Activated CD4-positive, CD25-positive, alpha-beta regulatory T cell (primary cell): ENCODE results near the gene LMAN1L.
"Not testable (repeated sequence)": the region's sequence is repeated elsewhere in the genome, so short reads cannot be mapped to it uniquely, and the experiment has no call there.

Source experiments
- DNase-seq, 4 experiments: peaks; one replicate each; lab custom pipeline; 2025; lab: John Stamatoyannopoulos, UW

Gene LMAN1L

DNA sequence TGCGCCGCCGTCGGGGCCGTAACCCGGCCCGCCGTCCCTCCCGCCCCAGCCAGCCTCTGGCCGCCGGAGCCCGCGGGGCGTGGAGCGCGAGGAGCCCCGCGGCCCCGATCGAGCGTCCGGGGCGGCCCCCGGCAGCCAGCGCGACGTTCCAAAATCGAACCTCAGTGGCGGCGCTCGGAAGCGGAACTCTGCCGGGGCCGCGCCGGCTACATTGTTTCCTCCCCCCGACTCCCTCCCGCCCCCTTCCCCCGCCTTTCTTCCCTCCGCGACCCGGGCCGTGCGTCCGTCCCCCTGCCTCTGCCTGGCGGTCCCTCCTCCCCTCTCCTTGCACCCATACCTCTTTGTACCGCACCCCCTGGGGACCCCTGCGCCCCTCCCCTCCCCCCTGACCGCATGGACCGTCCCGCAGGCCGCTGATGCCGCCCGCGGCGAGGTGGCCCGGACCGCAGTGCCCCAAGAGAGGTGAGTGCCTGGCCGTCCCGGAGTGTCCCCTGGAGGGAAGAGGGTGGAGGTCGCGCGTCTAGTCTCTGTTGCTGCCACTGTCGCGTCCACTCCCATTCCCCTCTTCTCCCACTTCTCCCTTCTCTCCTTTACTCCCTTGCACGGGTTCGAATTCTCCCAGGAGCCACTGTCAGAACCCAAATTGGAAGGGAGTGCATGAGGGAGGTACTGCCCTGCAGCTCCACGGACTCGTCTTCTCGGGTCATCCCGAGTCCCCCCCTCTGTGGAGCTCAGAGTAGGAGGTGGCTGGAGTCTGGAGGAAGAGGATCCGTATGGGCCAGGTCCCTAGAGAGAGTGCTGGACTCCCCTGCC lies 30.2 kb upstream of the LMAN1L start:
- peak; percentile 31 to 64 (median 46) for DNase-seq

DNA sequence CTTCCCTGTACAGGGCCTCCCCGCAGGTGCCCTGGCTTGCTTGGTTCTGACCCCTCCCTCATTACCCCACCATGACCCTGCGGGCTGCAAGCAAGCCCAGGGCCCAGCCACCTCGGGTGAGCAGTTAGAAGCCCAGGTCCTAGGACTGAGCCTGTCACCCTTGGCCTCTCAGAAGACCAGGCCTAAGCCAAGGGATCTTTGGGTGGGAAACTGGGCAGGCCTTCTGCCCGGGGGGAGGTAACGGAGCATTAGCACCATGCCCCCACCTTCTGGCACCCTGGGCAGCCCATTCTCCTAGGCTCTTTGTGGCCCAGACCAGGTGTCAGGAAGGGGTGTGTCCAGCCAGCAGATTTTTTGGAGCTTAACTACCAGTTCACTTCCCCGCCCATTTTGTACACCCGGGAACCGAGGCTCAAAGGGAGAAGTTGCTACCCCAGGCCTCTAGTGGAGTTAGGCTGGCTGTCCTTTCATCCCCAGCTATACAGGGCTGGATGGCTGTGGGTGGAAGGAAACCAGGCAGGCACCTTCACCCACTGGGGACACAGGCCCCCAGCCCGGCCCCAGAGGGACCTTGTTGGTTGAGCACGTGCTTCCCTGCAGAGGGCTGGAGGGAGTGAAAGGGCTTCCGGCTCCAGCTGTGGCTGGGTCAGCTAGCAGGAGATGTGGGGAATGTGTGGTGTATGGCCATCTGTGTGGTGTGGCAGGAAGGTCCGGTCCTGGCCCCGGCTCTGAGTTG lies 29.4 kb upstream of the LMAN1L start:
- no peak for DNase-seq

DNA sequence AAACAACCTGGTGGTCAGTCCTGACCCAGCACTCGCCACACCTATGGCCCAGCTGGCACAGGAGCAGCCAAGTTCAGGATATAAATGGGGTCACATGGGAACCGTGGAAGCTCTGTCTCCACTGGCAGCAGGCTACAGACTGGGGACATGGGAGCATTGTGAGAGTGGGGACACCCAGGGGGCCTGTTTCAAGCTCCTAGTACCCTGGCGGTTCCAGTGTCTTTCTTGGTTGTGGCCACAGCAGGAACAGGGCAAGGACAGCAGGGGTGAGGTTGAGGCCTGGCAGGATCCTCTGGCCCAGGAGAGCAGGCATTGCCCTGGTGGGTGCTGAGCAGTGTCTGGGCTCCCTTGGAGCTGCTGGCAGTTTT lies 28.8 kb upstream of the LMAN1L start:
- DNase-seq: no peak

DNA sequence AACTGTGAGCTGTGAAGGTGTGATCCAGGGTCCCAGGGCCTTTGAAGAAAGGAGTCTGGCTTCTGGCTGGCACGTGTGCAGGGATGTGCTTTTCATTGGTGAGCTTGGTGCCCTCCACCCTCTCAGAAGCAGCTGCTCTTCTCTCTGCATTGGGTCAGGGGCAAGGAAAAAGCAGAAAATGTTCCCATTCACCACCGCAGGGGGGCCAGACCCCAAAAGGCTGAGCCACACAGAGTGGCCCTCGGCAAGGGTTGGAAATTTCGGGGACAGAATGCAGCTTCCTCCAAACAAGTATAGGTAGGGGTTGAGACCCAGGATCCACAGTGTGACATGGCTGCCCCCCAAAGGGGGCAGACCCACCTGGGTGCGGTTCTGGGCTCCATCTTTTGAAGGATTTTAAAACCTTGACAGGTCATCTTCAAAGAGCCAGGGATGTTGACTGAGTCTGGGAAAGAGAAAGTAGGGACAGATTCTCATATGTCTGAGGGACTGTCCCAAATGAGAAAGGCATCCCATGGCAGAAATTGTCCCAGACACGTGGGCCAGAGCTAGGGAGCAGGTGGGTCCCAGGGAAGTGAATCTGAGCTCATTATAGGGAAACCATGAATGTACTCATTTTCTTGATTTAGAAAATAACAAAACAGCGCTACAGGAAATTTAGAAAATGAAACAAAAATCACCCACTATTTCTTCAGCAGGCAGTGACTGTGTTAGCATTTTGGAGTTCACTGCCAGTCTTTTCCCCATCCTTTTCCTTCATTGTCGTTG lies 28.0 kb upstream of the LMAN1L start:
- no peak for DNase-seq

DNA sequence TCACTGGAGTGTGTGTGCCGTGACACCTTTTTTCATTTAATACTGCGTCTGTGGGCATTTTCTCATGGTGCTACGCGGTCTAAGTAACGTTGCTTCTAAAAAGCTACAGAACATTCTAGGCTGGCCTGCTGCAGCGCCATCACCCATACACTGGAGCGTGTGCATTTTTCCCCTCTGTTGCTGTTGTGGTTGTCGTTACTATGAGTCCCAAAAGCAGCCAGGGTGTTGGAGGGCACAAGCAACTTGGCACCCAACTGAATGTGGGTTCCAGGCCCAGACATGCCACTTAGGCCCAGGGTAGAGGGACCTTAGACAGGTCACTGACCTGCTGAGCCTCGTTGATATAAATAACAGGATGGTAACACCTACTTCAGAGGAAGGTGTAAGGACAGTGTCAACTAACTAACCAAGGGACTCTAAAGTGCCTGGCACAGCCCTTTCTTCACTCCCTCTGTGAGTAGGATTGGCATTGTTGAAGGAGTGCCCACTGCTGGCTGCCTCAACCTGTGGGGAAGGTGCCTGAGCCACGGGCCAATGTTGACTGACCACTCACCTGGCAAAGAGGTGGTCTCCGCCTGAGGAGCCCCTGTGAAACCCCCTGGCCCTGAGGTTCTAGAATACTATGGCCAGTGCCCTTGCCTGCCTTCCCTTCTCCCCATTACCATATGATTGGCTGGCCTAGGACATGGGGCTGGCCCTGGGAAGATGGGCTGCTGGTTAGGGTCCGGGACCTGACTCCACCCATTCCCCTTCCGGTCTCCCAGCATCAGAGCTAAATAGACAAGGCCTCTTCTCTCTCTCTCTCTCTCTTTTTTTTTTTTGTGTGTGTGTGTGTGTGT lies 27.2 kb upstream of the LMAN1L start:
- DNase-seq: no peak

DNA sequence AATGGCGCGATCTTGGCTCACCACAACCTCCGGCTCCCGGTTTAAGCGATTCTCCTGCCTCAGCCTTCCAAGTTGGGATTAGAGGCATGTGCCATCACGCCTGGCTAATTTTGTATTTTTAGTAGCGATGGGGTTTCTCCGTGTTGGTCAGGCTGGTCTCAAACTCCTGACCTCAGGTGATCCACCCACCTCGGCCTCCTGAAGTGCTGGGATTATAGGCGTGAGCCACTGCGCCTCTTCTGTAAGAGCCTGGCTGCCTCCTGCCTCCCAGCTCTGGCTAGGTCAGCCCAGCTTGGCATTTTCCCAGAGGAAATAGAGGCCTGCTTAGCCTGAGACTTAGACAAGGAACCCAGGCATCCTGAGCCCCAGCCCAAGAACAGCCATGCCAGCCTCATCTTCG lies 26.6 kb upstream of the LMAN1L start:
- not testable (repeated sequence) for DNase-seq

DNA sequence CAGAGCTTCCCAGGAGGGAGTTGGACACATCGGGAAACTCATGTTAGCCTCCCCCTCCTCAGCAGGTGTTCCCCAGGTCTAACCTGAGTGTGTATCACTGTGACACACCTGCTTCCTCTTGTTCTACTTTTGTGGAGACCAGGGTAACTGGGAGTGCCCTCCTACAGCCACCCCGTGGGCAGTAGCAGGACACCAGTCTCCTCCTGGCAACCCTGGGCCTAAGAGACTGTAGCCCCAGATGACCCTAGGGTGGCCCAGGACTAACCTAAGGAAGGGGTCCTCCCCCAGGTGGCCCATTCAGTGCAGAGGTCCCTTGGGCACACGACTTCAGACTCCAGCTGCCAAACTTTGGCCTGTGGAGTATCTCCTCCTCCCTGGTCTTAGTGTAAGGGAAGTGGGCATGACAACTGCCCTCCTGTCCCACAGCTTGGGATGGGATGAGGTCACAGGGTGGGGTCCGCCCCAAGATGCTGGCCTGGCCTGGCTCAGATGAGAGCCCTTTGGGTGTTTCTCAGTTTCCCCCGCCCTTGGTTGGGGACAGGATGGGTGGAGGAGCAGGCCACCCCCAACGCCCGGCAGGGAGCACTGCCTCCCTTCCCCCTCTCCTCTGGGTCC lies 26.0 kb upstream of the LMAN1L start:
- no peak for DNase-seq

DNA sequence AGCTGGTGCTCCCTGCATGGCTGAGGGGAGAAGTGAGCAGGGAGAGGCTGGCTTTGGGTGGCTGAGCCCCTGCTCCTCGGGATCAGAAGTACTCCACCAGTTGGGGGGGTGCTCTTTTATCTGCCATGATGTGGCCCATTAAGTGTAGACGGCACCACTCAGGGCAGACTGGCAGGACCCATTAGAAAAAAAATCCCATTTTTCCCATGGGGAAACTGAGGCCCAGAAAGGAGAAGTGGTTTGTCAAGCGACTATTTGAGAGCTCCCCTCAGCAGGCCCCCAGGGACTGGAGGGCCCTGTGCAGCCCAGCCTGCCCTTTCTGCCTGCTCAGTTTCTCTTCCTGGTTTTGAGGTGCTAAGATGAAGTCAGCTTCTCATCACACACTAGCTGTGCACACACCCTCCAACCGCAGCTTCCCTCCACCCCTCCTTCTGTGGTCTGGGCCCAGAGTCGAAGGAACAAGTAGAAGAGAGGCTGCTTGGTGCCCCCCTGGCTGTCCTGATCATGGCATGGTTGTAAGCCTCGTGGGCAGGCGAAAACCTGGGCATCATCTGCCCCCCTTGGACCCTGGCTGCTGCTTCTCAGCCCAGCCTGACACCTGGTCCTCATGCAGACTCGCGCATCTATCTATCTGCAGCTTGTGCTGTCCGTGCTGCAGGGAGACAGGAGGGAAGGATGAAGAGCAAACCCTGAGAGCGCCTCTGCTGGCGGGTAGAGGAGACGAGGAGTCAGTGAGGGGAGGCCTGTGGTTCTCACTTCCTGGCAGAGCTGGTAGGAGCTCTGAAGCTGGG lies 25.2 kb upstream of the LMAN1L start:
- DNase-seq: peak; percentile 67 to 78 (median 75)

DNA sequence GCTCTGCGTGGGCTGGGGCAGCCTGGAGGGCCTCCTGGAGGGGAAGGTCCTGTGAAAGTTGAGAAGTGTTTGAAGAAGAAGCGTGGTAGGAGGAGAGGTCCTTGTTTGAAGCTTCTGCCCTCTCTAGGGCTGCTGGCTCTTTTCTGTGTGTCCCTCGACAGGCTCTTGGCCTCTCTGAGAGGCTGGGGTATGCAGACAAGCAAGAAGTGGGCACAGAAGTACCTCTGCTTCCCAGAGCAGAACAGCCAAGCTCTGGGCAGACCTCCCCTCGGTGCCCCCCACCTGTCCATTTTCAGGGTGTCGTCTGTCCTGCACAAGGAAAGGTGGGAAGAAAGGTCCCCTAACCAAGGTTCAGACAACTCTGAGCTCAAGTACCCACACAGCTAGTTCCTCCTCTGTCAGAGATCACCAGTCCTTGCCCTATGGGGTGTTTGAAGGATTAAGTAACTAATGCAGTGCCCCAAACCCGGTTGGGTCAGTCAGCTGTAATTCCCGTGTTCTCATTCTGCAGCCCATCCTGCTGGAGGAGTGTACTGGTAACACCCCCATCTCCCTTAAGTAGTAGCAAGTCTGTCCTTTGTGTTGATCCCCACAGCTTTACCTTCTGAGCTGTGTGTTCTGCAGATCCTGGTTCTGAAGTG lies 24.5 kb upstream of the LMAN1L start:
- no peak for DNase-seq

DNA sequence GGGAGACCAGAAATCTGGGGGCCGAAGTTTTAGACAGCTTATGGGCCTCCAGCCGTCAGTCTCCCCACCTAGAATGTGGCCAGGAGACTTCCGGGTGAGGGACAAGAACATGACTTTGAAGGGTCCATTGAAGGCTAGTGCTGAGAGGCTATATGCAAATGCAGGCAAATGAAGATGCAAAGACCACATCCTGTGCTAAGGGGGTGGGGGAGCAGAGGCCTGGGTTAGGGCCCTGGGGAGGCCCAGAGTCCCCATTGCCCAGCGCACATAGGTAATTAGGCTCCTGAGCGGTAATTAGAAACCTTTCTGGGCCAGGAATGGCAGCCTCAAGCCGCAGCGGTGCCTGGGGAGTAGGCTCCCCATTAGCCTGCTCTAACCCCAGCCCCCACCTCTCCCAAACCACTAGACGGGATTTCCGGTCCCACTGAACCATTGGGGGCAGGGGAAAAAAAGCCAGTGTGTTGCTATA lies 23.9 kb upstream of the LMAN1L start:
- peak in 2 of 4 experiments; percentile 24 to 39 for DNase-seq

DNA sequence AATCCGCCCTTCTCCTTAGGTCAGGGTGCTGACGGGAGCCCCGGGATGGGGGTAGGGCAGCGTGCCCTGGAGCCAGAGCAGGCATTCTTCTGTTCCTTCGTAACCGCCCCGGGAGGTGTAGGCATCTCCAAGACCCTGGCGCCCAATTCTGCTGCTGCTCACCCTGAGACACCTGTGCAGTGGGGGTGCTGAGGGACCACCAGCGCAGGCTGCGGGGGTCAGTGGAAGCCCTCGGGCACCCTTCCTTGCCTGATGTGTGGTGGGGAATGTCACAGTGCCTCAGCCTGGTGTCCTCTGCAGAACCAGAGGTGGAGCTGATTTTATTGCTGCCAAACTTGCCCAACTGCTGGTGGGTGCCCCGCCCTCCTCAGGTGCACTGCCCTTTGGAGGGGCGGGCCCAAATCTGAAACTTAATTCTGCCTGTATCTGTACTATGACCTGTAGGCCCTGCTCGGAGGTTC lies 23.4 kb upstream of the LMAN1L start:
- peak in 1 of 4 experiments; percentile 26 for DNase-seq

DNA sequence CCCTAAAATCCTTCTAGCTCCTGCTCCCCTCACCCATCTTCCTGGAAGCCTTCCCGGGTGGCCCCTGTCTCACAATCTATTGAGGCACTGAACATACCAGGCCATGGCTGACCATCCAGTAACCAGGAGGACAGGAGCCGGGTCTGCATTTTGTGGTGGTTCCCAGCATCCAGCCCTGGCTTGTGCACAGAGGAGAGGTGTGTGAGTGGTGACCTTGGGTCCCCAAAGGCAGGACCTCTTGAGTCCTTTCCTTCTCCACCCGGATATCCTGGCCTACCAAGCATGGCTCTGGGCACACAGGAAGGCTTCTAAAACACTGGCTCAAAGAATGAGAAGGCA lies 22.9 kb upstream of the LMAN1L start:
- no peak for DNase-seq

DNA sequence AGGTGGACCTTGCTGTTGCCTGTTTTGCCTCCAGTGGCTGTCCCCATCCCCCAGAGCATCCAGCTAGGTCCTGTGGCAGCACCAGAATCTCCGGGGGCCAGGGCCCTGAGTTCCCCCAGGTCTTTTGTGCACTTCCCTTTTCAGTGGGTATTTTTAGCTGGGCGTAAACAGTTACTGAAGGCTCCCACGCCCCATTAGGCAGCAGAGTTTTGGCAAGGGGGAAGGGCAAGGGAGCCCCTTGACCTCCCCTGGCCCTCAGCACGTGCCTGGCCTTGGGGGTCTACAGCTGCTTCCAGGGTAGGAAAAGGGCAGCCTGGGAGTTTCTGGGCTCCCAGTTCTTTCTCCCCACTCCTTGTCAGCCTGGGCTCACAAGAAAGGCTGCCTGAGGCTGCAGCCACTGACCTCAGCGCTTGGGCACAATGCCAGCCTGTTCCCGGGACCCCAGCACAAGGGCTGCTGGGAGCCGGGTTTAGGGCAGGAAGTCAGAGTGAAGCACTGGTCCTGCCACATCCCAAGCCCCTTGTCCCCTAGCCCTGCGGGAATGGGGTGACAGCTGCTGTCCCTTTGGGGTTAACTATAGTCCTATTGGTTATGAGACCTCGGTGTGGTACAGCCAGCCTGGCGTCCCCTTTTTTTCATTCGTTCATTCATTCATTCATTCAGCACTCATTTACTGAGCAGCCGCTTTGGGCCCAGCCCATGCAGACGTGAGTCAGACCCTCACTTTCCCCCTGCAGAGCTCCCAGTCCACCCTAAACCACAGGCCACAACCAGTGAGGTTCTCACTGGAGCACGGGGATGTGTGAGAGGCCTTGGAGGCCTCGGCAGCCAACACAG lies 22.3 kb upstream of the LMAN1L start:
- DNase-seq: no peak

DNA sequence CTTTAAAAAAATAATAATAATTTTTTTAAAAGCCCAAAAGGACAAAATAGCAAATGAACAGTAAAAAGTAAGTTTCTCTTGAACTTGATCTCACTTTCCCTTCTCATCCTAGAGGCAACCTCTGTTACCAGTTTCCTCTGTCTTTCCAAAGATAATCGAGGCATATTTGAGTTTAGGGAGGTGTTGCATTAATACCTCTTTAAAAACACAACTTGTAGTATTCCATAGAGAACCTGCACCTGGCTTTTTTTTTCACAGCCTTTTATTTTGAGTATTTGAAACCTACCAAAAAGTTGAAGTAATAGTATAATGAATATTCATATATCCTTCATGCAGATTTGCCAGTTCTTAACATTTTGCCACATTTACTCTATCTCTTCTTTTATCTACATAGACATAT lies 21.6 kb upstream of the LMAN1L start:
- DNase-seq: no peak

DNA sequence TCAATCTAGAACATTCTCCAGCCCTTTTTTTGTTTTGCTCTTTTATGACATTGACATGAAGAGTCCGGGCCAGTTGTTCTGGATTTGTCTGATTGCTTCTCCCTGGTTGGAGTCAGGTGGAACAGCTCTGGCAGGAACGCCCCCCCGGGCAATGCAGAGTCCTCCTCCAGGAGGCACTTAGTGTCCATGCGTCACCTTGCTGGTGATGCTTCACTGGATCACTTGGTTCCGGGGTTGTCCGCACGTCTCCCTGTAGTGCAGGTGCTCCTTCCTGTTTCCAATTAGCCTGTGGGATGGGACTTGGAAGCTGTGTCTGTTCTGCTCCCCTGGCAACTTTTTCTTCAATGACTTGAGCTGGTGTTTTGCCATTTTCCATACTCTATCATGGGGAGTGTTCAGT lies 21.0 kb upstream of the LMAN1L start:
- no peak for DNase-seq

DNA sequence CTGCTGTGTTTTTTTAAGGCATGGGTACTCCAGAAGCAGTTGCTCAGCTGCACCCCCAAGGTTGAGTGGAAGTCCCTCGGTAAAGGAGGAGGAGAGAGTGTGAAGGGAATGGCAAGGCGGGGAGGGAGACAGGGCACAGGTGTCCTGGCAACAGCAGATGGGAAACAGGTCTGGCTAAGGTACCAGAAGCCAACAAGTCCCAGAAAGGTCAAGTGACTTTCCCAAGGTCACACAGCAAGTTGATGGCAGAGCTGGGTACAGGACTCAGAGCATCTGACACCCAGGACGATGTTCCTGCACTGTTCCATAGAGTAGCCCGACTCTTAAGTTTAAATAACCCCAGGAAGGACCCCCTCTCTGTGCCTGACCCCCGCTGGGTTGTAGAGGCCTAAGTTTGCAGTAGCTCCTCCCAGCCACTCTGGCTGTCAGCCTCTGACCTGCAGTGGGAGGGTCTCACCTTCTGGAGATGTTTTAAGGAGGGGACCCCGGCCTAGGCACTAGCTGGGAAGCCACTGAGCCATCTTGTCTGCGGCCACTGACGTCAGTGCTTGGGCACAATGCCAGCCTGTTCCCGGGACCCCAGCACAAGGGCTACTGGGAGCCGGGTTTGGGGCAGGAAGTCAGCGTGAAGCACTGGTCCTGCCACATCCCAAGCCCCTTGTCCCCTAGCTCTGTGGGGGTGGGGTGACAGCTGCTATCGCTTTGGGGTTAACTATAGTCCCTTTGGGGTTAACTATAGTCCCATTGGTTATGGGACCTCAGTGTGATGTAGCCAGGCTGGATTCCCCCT lies 20.2 kb upstream of the LMAN1L start:
- no peak for DNase-seq

DNA sequence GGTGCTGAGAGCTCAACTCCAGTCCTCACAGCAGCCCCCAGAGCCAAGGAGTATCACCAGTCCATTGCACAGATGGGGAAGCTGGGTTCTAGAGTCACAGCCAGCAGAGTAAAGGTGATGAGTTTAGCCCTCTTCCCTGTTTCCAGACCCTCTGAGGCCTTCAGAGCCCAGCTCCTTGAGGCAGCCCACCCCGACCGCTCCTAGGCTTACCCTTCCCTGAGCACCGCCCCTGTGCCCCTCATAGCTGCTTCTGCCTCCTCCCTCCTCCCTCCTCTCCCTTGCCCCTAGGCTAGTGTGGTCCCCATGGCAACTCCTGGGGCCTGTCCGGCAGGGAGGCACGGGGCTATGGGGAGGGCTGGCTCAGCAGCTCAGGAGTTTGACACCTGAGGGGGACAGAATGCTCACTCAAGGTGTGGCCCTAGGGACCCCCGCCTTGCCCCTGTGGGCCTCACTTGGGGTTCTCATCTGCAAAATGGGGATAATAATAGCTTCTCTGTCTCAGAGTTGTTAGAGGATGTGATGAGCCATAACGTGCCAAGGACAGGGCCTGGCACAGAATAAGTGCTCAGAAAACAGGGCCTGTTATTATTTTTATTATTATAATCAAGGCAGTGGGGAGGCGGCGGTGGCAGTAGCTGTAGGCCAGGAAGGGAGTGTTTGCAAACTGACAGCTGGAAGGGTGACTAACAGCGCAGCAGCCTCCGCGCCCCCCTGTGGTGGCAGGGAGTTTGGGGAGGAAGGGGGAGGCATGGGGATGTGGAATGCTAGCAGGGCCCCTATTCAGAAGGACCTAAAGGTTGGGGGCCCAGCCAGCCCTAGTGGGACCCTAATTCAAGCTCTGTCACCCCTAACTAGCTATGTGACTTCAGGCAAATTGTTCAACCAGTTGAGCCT lies 19.3 kb upstream of the LMAN1L start:
- peak; percentile 35 to 65 (median 48) for DNase-seq
